ENCODE data around the gene SLC26A4. TPM values are rescaled to one million over a fixed set of nuclear protein-coding genes. Genes with fewer than 3 reads are reported as not detected.
A peak's percentile ranks its signal among the peaks of the same experiment; 100 is the strongest.

SLC26A4 gene
- 1 to 10 TPM in 3 of 4 donors, not detected in 1; 1.2 to 4.4 (median 1.7) TPM for total RNA-seq

DNA sequence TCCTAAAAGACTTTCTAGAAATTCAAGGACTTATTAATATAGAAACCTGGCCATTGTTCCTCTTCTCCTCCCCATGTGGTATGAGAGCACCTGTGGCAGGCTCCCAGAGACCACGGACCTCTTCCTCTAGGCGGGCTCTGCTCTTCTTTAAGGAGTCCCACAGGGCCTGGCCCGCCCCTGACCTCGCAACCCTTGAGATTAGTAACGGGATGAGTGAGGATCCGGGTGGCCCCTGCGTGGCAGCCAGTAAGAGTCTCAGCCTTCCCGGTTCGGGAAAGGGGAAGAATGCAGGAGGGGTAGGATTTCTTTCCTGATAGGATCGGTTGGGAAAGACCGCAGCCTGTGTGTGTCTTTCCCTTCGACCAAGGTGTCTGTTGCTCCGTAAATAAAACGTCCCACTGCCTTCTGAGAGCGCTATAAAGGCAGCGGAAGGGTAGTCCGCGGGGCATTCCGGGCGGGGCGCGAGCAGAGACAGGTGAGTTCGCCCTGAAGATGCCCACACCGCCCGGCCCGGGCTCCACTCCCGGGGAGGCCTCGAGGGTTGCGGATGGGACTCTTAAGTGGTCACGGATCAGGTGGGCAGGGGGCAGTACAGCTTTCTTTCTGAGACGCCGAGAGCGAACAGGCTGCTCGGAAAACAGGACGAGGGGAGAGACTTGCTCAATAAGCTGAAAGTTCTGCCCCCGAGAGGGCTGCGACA lies at the start of gene SLC26A4:
Gene SLC26A4, plus strand, starts transcription at position 448 of the 700 bp plus-strand sequence. CDS start 814 bp downstream, outside the sequence.
- Histone ChIP-seq H3K36me3 (no peaks in the 10 kb centered on the region), H3K4me1 (peaks cover 0 to 8% of the 10 kb centered on the region in 2 donors), H3K4me3 (peak within 1 kb of the TSS; percentile 29 to 40), H3K9me3 (no peaks in the 10 kb centered on the region), H3K27ac (no peak within 1 kb of the TSS), H3K27me3 (peaks cover 0 to 3% of the 10 kb centered on the region in 2 donors)
- intact Hi-C loops (cut with DNase I; ENCODE audit: low total_unique reads) = no loop called here
- DNase-seq = no peak
- no peak for TF ChIP-seq CTCF (IDR thresholded peaks at IDR 0.05)
- TF ChIP-seq POLR2A (IDR thresholded peaks at IDR 0.05) = no peak

DNA sequence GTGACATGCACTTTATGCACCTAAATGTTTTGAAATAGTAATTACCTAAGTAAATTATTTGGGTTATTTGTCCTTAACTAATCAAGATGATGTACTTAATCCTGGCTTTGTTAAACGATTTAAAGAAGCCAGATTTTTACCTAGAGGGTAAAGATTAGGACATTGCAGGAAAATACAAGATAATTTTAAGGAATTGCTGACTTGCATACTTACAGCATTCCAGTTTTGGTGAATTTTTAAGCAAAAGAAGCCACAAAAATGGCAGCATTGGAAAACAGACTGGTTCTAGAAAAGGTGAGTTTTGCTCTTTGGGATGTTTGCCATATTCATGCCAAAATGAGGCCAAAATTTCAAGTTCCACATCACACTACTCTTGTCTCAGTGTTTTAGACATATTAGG lies 47.2 kb upstream of the SLC26A4 start:
- TF ChIP-seq CTCF (IDR thresholded peaks at IDR 0.05) = no peak
- DNase-seq = no peak

GRCh38 chr7:107613948-107614347 lies 46.7 kb upstream of the SLC26A4 start:
- intact Hi-C loops (cut with DNase I; ENCODE audit: low total_unique reads) = no loop called here
- peaks cover 0 to 4% of the 10 kb centered on the region in 2 donors for H3K4me1 ChIP-seq
- no peak for DNase-seq
- H3K36me3 ChIP-seq = no peaks in the 10 kb centered on the region
- H3K27me3 ChIP-seq = no peaks in the 10 kb centered on the region
- H3K27ac ChIP-seq = no peak overlapping the region
- H3K4me3 ChIP-seq = no peak overlapping the region
- TF ChIP-seq CTCF (IDR thresholded peaks at IDR 0.05) (no peak), POLR2A (IDR thresholded peaks at IDR 0.05) (no peak)
- no peaks in the 10 kb centered on the region for H3K9me3 ChIP-seq

More for the DNA sequence above, 47.2 kb upstream of the SLC26A4 start:
- no peaks in the 10 kb centered on the region for H3K9me3 ChIP-seq
- H3K4me1 ChIP-seq = no peaks in the 10 kb centered on the region
- no peak overlapping the region for H3K4me3 ChIP-seq
- H3K36me3 ChIP-seq = no peaks in the 10 kb centered on the region
- intact Hi-C loops (cut with DNase I; ENCODE audit: low total_unique reads) = no loop called here
- no peaks in the 10 kb centered on the region for H3K27me3 ChIP-seq
- no peak overlapping the region for H3K27ac ChIP-seq

- intact Hi-C loops (cut with DNase I; ENCODE audit: low total_unique reads) = no loop called here
- no peak for DNase-seq
- Histone ChIP-seq H3K9me3 (no peaks in the 10 kb centered on the region), H3K27me3 (no peaks in the 10 kb centered on the region), H3K36me3 (no peaks in the 10 kb centered on the region), H3K4me3 (no peak overlapping the region), H3K27ac (no peak overlapping the region), H3K4me1 (peaks cover 0 to 8% of the 10 kb centered on the region in 2 donors)
- TF ChIP-seq CTCF (IDR thresholded peaks at IDR 0.05) (no peak), POLR2A (IDR thresholded peaks at IDR 0.05) (no peak)
Measured at GRCh38 chr7:107614425-107614824, 46.2 kb upstream of the SLC26A4 start.

GRCh38 chr7:107615910-107616680 lies 44.5 kb upstream of the SLC26A4 start:
- no peaks in the 10 kb centered on the region for H3K9me3 ChIP-seq
- H3K4me1 ChIP-seq = peaks cover 0 to 9% of the 10 kb centered on the region in 2 donors
- TF ChIP-seq CTCF (IDR thresholded peaks at IDR 0.05) = no peak
- no peak for TF ChIP-seq POLR2A (IDR thresholded peaks at IDR 0.05)
- no peaks in the 10 kb centered on the region for H3K36me3 ChIP-seq
- no peak overlapping the region for H3K27ac ChIP-seq
- H3K27me3 ChIP-seq = no peaks in the 10 kb centered on the region
- no peak overlapping the region for H3K4me3 ChIP-seq
- intact Hi-C loops (cut with DNase I; ENCODE audit: low total_unique reads) = no loop called here
- no peak for DNase-seq
